Measurements from ENCODE around the gene CPAMD8.

- TF ChIP-seq, protein P1, sequence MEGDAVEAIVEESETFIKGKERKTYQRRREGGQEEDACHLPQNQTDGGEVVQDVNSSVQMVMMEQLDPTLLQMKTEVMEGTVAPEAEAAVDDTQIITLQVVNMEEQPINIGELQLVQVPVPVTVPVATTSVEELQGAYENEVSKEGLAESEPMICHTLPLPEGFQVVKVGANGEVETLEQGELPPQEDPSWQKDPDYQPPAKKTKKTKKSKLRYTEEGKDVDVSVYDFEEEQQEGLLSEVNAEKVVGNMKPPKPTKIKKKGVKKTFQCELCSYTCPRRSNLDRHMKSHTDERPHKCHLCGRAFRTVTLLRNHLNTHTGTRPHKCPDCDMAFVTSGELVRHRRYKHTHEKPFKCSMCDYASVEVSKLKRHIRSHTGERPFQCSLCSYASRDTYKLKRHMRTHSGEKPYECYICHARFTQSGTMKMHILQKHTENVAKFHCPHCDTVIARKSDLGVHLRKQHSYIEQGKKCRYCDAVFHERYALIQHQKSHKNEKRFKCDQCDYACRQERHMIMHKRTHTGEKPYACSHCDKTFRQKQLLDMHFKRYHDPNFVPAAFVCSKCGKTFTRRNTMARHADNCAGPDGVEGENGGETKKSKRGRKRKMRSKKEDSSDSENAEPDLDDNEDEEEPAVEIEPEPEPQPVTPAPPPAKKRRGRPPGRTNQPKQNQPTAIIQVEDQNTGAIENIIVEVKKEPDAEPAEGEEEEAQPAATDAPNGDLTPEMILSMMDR (IDR thresholded peaks at IDR 0.05): no peak
- TF ChIP-seq POLR2A (IDR thresholded peaks at IDR 0.05): no peak
Measured at GRCh38 chr19:16928916-16929315, 97.7 kb downstream of the CPAMD8 start.

All from adrenal gland (tissue), 5 donors.